HUES6 (cell line): ENCODE results near the gene TRIM44.

ENCODE experiments used
- H3K27ac ChIP-seq: 2 replicates; pipeline ENCODE4 v1.7.0; 2013; ENCODE audit warnings: low read depth, mild to moderate bottlenecking, low read length, inconsistent platforms
- H3K27me3 ChIP-seq: 2 replicates; pipeline ENCODE4 v1.6.1; 2013; ENCODE audit warnings: low read length; ENCODE audit not compliant: control insufficient read depth, insufficient read depth
- H3K36me3 ChIP-seq: 2 replicates; pipeline ENCODE4 v1.6.1; 2013; ENCODE audit warnings: low read length; ENCODE audit not compliant: control insufficient read depth, insufficient read depth
- H3K4me1 ChIP-seq: 2 replicates; pipeline ENCODE4 v1.6.1; 2013; ENCODE audit warnings: low read length; ENCODE audit not compliant: control insufficient read depth, insufficient read depth
- H3K4me3 ChIP-seq: 2 replicates; pipeline ENCODE4 v1.5.1; 2013; ENCODE audit warnings: low read depth, low read length
- H3K9ac ChIP-seq: one replicate; pipeline ENCODE4 v1.6.1; 2013; ENCODE audit warnings: mild to moderate bottlenecking, low read length
- H3K9me3 ChIP-seq: 2 replicates; pipeline ENCODE4 v1.6.1; 2013; ENCODE audit warnings: low read depth, low read length; ENCODE audit not compliant: control insufficient read depth, insufficient read depth

TRIM44 gene

GRCh38 chr11:35803115-35803514, 140.5 kb downstream of the TRIM44 start:
- H3K36me3 ChIP-seq, result peaks cover 4% of the 10 kb centered on the region; the same call in 1 of the 2 replicates
- H3K4me1 ChIP-seq, result no peaks in the 10 kb centered on the region
- H3K9ac ChIP-seq, result no peak overlapping the region
- H3K27me3 ChIP-seq, result no peaks in the 10 kb centered on the region
- no peak overlapping the region for H3K4me3 ChIP-seq
- no peak overlapping the region for H3K27ac ChIP-seq
- no peaks in the 10 kb centered on the region for H3K9me3 ChIP-seq

- H3K36me3 ChIP-seq, result peaks cover 4% of the 10 kb centered on the region; the same call in 1 of the 2 replicates
- no peaks in the 10 kb centered on the region for H3K27me3 ChIP-seq
- no peak overlapping the region for H3K27ac ChIP-seq
- H3K9me3 ChIP-seq, result no peaks in the 10 kb centered on the region
- no peak overlapping the region for H3K9ac ChIP-seq
- H3K4me3 ChIP-seq, result no peak overlapping the region
- H3K4me1 ChIP-seq, result no peaks in the 10 kb centered on the region
Measured at GRCh38 chr11:35804451-35805040, 142.0 kb downstream of the TRIM44 start.

- H3K36me3 ChIP-seq, result peaks cover 4% of the 10 kb centered on the region; the same call in 1 of the 2 replicates
- no peak overlapping the region for H3K27ac ChIP-seq
- no peak overlapping the region for H3K9ac ChIP-seq
- no peaks in the 10 kb centered on the region for H3K4me1 ChIP-seq
- no peaks in the 10 kb centered on the region for H3K9me3 ChIP-seq
- no peaks in the 10 kb centered on the region for H3K27me3 ChIP-seq
- no peak overlapping the region for H3K4me3 ChIP-seq
Measured at GRCh38 chr11:35809561-35809960, 147.0 kb downstream of the TRIM44 start.

- Histone ChIP-seq H3K4me3 (no peak overlapping the region), H3K9me3 (no peaks in the 10 kb centered on the region), H3K4me1 (no peaks in the 10 kb centered on the region), H3K9ac (no peak overlapping the region), H3K36me3 (peaks cover 4% of the 10 kb centered on the region; the same call in 1 of the 2 replicates), H3K27ac (no peak overlapping the region), H3K27me3 (no peaks in the 10 kb centered on the region)
Measured at GRCh38 chr11:35810045-35810645, 147.6 kb downstream of the TRIM44 start.

- Histone ChIP-seq H3K27ac (no peak overlapping the region), H3K4me3 (no peak overlapping the region), H3K9ac (no peak overlapping the region), H3K27me3 (no peaks in the 10 kb centered on the region), H3K36me3 (no peaks in the 10 kb centered on the region), H3K9me3 (no peaks in the 10 kb centered on the region), H3K4me1 (no peaks in the 10 kb centered on the region)
Measured at GRCh38 chr11:35811783-35812182, 149.2 kb downstream of the TRIM44 start.

GRCh38 chr11:35812828-35813227, 150.3 kb downstream of the TRIM44 start:
- H3K36me3 ChIP-seq, result no peaks in the 10 kb centered on the region
- H3K27me3 ChIP-seq, result no peaks in the 10 kb centered on the region
- no peaks in the 10 kb centered on the region for H3K9me3 ChIP-seq
- H3K4me1 ChIP-seq, result no peaks in the 10 kb centered on the region
- no peak overlapping the region for H3K27ac ChIP-seq
- H3K4me3 ChIP-seq, result no peak overlapping the region
- no peak overlapping the region for H3K9ac ChIP-seq

GRCh38 chr11:35814081-35814695, 151.6 kb downstream of the TRIM44 start:
- no peak overlapping the region for H3K4me3 ChIP-seq
- no peak overlapping the region for H3K27ac ChIP-seq
- no peaks in the 10 kb centered on the region for H3K27me3 ChIP-seq
- no peaks in the 10 kb centered on the region for H3K4me1 ChIP-seq
- H3K9me3 ChIP-seq, result no peaks in the 10 kb centered on the region
- H3K9ac ChIP-seq, result no peak overlapping the region
- H3K36me3 ChIP-seq, result no peaks in the 10 kb centered on the region

- Histone ChIP-seq H3K4me1 (no peaks in the 10 kb centered on the region), H3K4me3 (no peak overlapping the region), H3K9me3 (no peaks in the 10 kb centered on the region), H3K36me3 (no peaks in the 10 kb centered on the region), H3K27ac (no peak overlapping the region), H3K27me3 (no peaks in the 10 kb centered on the region), H3K9ac (no peak overlapping the region)
Measured at GRCh38 chr11:35814720-35815305, 152.2 kb downstream of the TRIM44 start.

- no peaks in the 10 kb centered on the region for H3K36me3 ChIP-seq
- H3K4me3 ChIP-seq, result no peak overlapping the region
- no peaks in the 10 kb centered on the region for H3K4me1 ChIP-seq
- no peak overlapping the region for H3K27ac ChIP-seq
- no peaks in the 10 kb centered on the region for H3K9me3 ChIP-seq
- H3K9ac ChIP-seq, result no peak overlapping the region
- H3K27me3 ChIP-seq, result no peaks in the 10 kb centered on the region
Measured at GRCh38 chr11:35815556-35816315, 153.2 kb downstream of the TRIM44 start.

GRCh38 chr11:35820614-35821013, 158.0 kb downstream of the TRIM44 start:
- H3K4me3 ChIP-seq, result no peak overlapping the region
- no peak overlapping the region for H3K9ac ChIP-seq
- no peaks in the 10 kb centered on the region for H3K36me3 ChIP-seq
- H3K27me3 ChIP-seq, result peaks cover 4% of the 10 kb centered on the region; the same call in 1 of the 2 replicates
- H3K9me3 ChIP-seq, result no peaks in the 10 kb centered on the region
- H3K27ac ChIP-seq, result no peak overlapping the region
- 0 out of 2 replicates have a peak, but pooled peaks cover 4% of the 10 kb centered on the region for H3K4me1 ChIP-seq
